GM18951 (cell line): ENCODE measurements around the gene MIEF2.

Experiments used
- POLR2A ChIP-seq: IDR thresholded peaks from 4 replicates; pipeline ENCODE4 v1.6.1; 2011; ENCODE audit warnings: mild to moderate bottlenecking; ENCODE audit not compliant: insufficient read length, insufficient read depth; ENCODE audit errors: extremely low read depth
- in situ Hi-C: fragments of 300-500 bp; cut with MboI; formaldehyde crosslinking; loops from one replicate; pipeline ENCODE4 v1.12.0; 2022; ENCODE audit warnings: low sequenced_read_pairs, mixed read lengths, inconsistent platforms; ENCODE audit not compliant: unreplicated experiment

MIEF2 gene

DNA sequence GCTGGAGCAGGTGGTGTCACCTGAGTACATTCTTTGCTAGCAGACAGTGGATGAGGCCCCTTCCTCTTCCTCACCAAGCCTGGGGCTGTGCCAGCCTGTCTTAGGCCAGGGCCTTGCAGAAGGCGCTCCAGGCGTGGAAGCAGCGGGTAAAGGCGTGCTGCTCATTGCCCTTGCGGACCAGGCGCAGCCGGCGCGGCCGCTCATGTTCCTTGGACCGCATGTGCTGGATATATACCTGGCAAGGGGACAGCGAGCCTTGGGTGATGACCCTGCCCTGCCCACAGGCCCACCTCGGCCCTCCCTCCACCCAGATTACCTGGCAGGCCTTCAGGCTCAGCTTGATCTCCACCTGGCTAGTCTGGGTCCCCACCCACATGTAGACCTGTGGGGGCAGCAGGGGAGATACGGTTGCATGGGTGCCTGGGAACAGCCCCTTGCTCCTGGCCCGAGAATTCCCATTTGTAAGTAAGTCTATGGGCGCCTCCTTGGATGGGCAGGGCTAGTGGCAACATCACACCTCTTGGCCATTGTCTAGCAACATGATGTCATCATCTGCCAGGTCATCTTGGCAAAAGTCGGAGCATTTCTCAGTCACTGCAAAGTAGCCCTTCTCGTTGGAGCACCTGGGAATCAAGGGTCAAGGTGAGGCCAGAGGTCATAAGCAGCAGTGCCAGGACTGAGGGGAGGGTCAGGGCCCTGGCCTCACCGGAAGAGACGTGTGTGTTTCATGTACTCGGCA is 15.3 kb upstream of the MIEF2 start:
- in situ Hi-C loops, result no loop called here
- no peak for TF ChIP-seq POLR2A

GRCh38 chr17:18246109-18246725 is 14.2 kb upstream of the MIEF2 start:
- TF ChIP-seq POLR2A, result no peak

DNA sequence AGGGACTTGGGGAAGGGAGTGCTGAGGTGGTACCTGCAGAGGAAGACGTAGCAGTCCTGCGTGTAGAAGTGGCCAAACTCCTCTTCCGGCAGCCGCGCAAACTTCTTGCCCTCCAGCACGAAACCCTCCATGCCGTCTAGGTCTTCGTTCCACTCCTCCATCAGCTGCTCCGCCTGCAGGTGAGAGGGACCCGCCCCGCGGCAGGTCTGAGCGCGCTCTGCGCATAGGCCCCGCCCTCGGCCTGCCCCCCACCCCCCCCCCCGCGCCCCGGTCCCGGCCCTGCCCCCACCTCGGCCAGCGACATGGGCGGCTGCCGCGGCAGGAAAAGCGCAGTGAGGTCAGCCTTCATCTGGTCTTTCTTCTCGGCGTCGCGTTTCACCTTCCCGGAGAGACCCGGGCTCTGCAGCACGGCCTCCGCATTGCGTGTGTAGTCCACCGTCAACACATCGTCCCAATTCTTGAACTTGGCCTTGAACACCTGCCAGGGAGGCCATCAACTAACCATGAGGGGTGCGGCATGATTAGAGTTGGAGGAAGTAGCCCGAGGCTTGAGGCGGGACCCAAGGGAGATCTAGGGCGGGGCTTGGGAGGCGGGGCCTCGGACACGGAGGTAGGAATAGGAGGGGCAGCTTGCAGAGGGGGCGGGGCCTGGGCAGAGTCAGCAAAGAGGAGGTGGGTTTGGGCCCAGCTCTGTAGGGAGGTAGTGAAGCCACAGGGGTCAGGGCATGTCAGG is 13.4 kb upstream of the MIEF2 start:
- in situ Hi-C loops, result no loop called here
- no peak for TF ChIP-seq POLR2A

More at GRCh38 chr17:18246109-18246725, 14.2 kb upstream of the MIEF2 start:
- in situ Hi-C loops, result no loop called here

GRCh38 chr17:18247613-18248001 is 12.9 kb upstream of the MIEF2 start:
- TF ChIP-seq POLR2A, result no peak
- in situ Hi-C loops, result no loop called here

GRCh38 chr17:18248300-18248731 is 12.1 kb upstream of the MIEF2 start:
- in situ Hi-C loops, result no loop called here
- TF ChIP-seq POLR2A, result no peak

DNA sequence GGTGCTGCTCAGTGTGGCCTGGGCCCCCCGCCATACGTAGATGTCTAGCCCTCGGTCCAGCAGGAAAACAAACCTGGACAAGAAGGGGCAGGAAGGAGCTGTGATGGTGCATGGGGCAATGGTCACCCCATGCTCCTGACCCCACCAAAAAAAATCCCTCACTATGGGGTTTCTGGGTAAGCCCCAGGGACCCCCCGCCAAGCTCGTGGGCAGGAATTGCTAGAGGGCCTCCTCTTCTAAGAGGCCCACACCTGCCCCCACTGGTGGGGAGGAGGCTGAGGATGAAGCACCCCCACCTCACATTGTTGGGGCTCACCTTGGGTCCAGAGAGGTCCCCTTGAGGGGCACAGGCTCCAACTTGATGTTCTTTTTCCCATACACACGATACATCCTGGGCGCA is 11.7 kb upstream of the MIEF2 start:
- TF ChIP-seq POLR2A, result no peak
- in situ Hi-C loops, result no loop called here

GRCh38 chr17:18250259-18250658 is 10.2 kb upstream of the MIEF2 start:
- in situ Hi-C loops, result no loop called here
- TF ChIP-seq POLR2A, result no peak

DNA sequence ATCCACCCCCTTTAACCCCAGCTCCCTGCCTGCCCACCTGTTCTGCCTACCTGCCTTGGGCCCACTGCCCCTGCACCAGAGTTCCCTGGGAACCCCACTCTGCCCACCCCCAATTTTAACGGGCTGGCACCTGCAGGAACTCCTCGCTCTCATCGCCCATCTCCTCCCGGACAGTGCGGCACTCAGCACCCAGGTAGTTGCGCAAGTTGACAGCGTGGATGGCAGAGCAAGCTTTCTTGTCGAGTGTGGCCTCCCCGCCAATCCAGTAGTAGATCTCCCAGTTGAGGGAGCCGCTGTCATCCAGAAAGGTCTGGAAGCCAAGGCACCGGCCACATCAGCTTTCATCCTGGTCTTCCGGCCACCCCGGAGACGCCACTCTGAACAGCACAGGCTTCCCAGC is 9.8 kb upstream of the MIEF2 start:
- in situ Hi-C loops, result no loop called here

GRCh38 chr17:18251204-18251603 is 9.3 kb upstream of the MIEF2 start:
- no peak for TF ChIP-seq POLR2A

More for the DNA sequence above, 9.8 kb upstream of the MIEF2 start:
- TF ChIP-seq POLR2A, result no peak

GRCh38 chr17:18252160-18252559 is 8.3 kb upstream of the MIEF2 start:
- no peak for TF ChIP-seq POLR2A
- in situ Hi-C loops, result no loop called here

More at GRCh38 chr17:18251204-18251603, 9.3 kb upstream of the MIEF2 start:
- in situ Hi-C loops, result no loop called here

DNA sequence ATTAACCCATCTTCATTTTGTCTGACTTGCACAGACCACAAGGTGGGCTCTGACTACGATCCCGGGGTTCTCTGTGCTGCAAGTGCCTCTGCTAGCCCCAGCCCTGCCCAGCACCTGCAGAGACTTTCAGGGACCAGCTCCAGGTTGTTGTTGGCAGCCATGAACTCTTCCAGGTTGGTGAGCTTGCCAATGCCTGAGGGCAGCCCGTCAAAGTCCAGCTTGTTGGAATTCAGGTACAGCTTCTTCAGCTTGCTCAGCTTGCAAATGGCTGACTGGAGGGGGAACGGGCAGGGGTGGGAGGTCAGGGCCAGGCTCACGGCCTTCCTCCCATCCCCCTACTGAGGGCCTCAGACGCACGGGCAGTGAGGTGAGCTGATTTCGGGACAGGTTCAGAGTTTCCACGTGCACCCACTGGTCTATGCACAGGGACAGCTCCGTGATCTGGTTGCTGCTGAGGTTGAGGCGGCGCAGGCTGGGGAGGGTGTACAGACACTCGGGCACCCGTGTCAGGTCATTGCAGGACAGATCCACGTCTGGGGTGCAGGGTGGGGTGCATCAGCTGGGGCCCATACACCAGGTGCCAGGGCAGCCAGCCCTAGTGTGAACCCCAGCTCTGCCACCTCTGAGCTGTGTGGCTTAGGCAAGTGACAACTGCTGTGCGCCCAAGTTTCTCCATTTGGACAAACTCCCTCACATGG is 7.1 kb upstream of the MIEF2 start:
- TF ChIP-seq POLR2A, result no peak
- in situ Hi-C loops, result no loop called here

GRCh38 chr17:18253947-18254821 is 6.3 kb upstream of the MIEF2 start:
- no peak for TF ChIP-seq POLR2A
- in situ Hi-C loops, result no loop called here
